Measurements from ENCODE around the gene ETV3.

GRCh38 chr1:157135070-157135469 is 3.1 kb downstream of the ETV3 start:
- no peak for TF ChIP-seq CTCF (IDR thresholded peaks at IDR 0.05; ENCODE audit: low read depth, low read length)
- TF ChIP-seq EZH2phosphoT487 (IDR thresholded peaks at IDR 0.05; ENCODE audit: low read depth), result no peak
